Smooth muscle cell (in vitro differentiated cells): ENCODE measurements around the gene EDEM2. TPM values are rescaled to one million over a fixed set of nuclear protein-coding genes. Genes with fewer than 3 reads are reported as not detected.
"Not testable (repeated sequence)": the region's sequence is repeated elsewhere in the genome, so short reads cannot be mapped to it uniquely, and the experiment has no call there.

Experiments used
- DNase-seq: peaks from one replicate; lab custom pipeline; 2025; ENCODE audit not compliant: unreplicated experiment; lab: John Stamatoyannopoulos, UW
- H2AFZ ChIP-seq: fragments of 200-600 bp; sonication (generic); 2 replicates; pipeline ENCODE4 v1.6.0; 2016; ENCODE audit warnings: antibody characterized with exemption, low read depth, mild to moderate bottlenecking
- H3F3A ChIP-seq: fragments of 200-600 bp; sonication (generic); 2 replicates; pipeline ENCODE4 v1.6.0; 2017; ENCODE audit warnings: antibody characterized with exemption, low read depth
- H3K27ac ChIP-seq: fragments of 200-600 bp; sonication (generic); 2 replicates; pipeline ENCODE4 v1.5.1; 2016; ENCODE audit warnings: low read depth, mild to moderate bottlenecking
- H3K27me3 ChIP-seq: fragments of 200-600 bp; sonication (generic); 2 replicates; pipeline ENCODE4 v1.6.1; 2016; ENCODE audit warnings: low read depth, mild to moderate bottlenecking
- H3K36me3 ChIP-seq: fragments of 200-600 bp; sonication (generic); 2 replicates; pipeline ENCODE4 v1.5.1; 2016; ENCODE audit warnings: low read depth
- H3K4me1 ChIP-seq: fragments of 200-600 bp; sonication (generic); 2 replicates; pipeline ENCODE4 v1.5.1; 2016; ENCODE audit warnings: low read depth
- H3K4me2 ChIP-seq: fragments of 200-600 bp; sonication (generic); 2 replicates; pipeline ENCODE4 v1.6.0; 2016; ENCODE audit warnings: mild to moderate bottlenecking
- H3K4me3 ChIP-seq: fragments of 200-600 bp; sonication (generic); 2 replicates; pipeline ENCODE4 v1.5.1; 2016; ENCODE audit warnings: mild to moderate bottlenecking
- H3K79me2 ChIP-seq: fragments of 200-600 bp; sonication (generic); 2 replicates; pipeline ENCODE4 v1.6.0; 2016; ENCODE audit warnings: low read depth, mild to moderate bottlenecking
- H3K9ac ChIP-seq: fragments of 200-600 bp; sonication (generic); 2 replicates; pipeline ENCODE4 v1.6.0; 2016; ENCODE audit warnings: low read depth
- H3K9me3 ChIP-seq: fragments of 200-600 bp; sonication (generic); replicated peaks from 2 replicates; pipeline ENCODE4 v1.5.1; 2016; ENCODE audit warnings: low read depth
- H4K20me1 ChIP-seq: fragments of 200-600 bp; sonication (generic); 2 replicates; pipeline ENCODE4 v1.6.0; 2016; ENCODE audit warnings: low read depth
- CTCF ChIP-seq: fragments of 200-600 bp; sonication (generic); IDR thresholded peaks from 2 replicates; pipeline ENCODE4 v1.5.1; 2017; ENCODE audit warnings: borderline replicate concordance, mild to moderate bottlenecking, antibody characterized with exemption; ENCODE audit not compliant: insufficient read depth, poor library complexity, severe bottlenecking
- WGBS: methylation state at CpG from one replicate; pipeline ENCODE4 v1.1.7; 2016; ENCODE audit warnings: low lambda C conversion rate; 5-methylcytosine and 5-hydroxymethylcytosine counted together
- polyA plus RNA-seq: library from polyadenylated mRNA; unstranded; fragments of >200 nt; fragmentation: Nextera tagmentation; extraction: Ambion mirVana; gene quantifications from 2 replicates; pipeline ENCODE4 v1.2.1, GENCODE V29; 2016
- total RNA-seq: library from RNA; depleted of rRNA; stranded (reverse); fragments of >200 nt; gene quantifications from 2 replicates; pipeline ENCODE4 v1.2.3, GENCODE V29; 2014

EDEM2 gene
- total and polyA plus RNA-seq, 2 experiments from 2014 or later = 11.6 to 22.6 TPM

- no peaks in the 10 kb centered on the region for H3K79me2 ChIP-seq
- H3K4me1 ChIP-seq = no peaks in the 10 kb centered on the region
- H3K36me3 ChIP-seq = no peaks in the 10 kb centered on the region
- no peak overlapping the region for H3K27ac ChIP-seq
- DNase-seq = no peak
- no peak overlapping the region for H2AFZ ChIP-seq
- no peaks in the 10 kb centered on the region for H3K27me3 ChIP-seq
- H3K4me2 ChIP-seq = no peak overlapping the region
- 60% methylated on average over 5 of the region's 5 CpGs for WGBS
- no peak overlapping the region for H3K9ac ChIP-seq
- TF ChIP-seq CTCF = no peak
- H4K20me1 ChIP-seq = no peaks in the 10 kb centered on the region
- H3K9me3 ChIP-seq = no peaks in the 10 kb centered on the region
- H3K4me3 ChIP-seq = no peak overlapping the region
- H3F3A ChIP-seq = no peaks in the 10 kb centered on the region
Observed at GRCh38 chr20:35166242-35166830, 19.2 kb upstream of the EDEM2 start.

GRCh38 chr20:35165221-35166185 is 18.4 kb upstream of the EDEM2 start:
- no peak overlapping the region for H2AFZ ChIP-seq
- H3K9me3 ChIP-seq = no peaks in the 10 kb centered on the region
- no peak overlapping the region for H3K27ac ChIP-seq
- 79% methylated on average over 4 of the region's 4 CpGs for WGBS
- no peak overlapping the region for H3K4me2 ChIP-seq
- no peak for DNase-seq
- H3K27me3 ChIP-seq = no peaks in the 10 kb centered on the region
- H3F3A ChIP-seq = no peaks in the 10 kb centered on the region
- no peak overlapping the region for H3K9ac ChIP-seq
- no peaks in the 10 kb centered on the region for H4K20me1 ChIP-seq
- H3K4me3 ChIP-seq = no peak overlapping the region
- TF ChIP-seq CTCF = no peak
- H3K4me1 ChIP-seq = no peaks in the 10 kb centered on the region
- no peaks in the 10 kb centered on the region for H3K36me3 ChIP-seq
- H3K79me2 ChIP-seq = no peaks in the 10 kb centered on the region

GRCh38 chr20:35164531-35164930 is 17.4 kb upstream of the EDEM2 start:
- H3K27me3 ChIP-seq, H3K27ac ChIP-seq, H3K9me3 ChIP-seq, DNase-seq, H3K4me1 ChIP-seq, H3F3A ChIP-seq, H4K20me1 ChIP-seq, H3K9ac ChIP-seq, H2AFZ ChIP-seq, H3K79me2 ChIP-seq, H3K4me3 ChIP-seq, H3K36me3 ChIP-seq, H3K4me2 ChIP-seq: not testable (repeated sequence)

GRCh38 chr20:35160341-35160740 is 13.2 kb upstream of the EDEM2 start:
- not testable (repeated sequence) for H2AFZ ChIP-seq, H3K4me3 ChIP-seq, DNase-seq, H3K27me3 ChIP-seq, H3K9ac ChIP-seq, H3K36me3 ChIP-seq, H3K4me2 ChIP-seq, H4K20me1 ChIP-seq, H3K27ac ChIP-seq, H3K79me2 ChIP-seq, H3F3A ChIP-seq, H3K9me3 ChIP-seq, H3K4me1 ChIP-seq
- 93% methylated on average over 5 of the region's 5 CpGs for WGBS
